DMS 273 (cell line): ENCODE results near the gene RGS11.

ENCODE experiments used
- DNase-seq: peaks from one replicate; lab custom pipeline; 2025; ENCODE audit not compliant: unreplicated experiment; lab: John Stamatoyannopoulos, UW

Gene RGS11

GRCh38 chr16:275786-276232, at the start of gene RGS11:
TSS of gene RGS11 (minus strand) at chr16:275944. CDS start at chr16:275911, 33 bp downstream.
- DNase-seq: no peak

- DNase-seq: no peak
Measured at GRCh38 chr16:324451-325334, 48.9 kb upstream of the RGS11 start.

GRCh38 chr16:324201-324450, 48.4 kb upstream of the RGS11 start:
- DNase-seq: no peak

- DNase-seq: no peak
Measured at GRCh38 chr16:322476-323143, 46.9 kb upstream of the RGS11 start.

- DNase-seq: no peak
Measured at GRCh38 chr16:321532-321931, 45.8 kb upstream of the RGS11 start.

- no peak for DNase-seq
Measured at GRCh38 chr16:320206-320605, 44.5 kb upstream of the RGS11 start.

- DNase-seq: no peak
Measured at GRCh38 chr16:318628-319027, 42.9 kb upstream of the RGS11 start.

- DNase-seq: no peak
Measured at GRCh38 chr16:317583-317982, 41.8 kb upstream of the RGS11 start.

- DNase-seq: no peak
Measured at GRCh38 chr16:316741-317464, 41.2 kb upstream of the RGS11 start.

- no peak for DNase-seq
Measured at GRCh38 chr16:314795-315299, 39.1 kb upstream of the RGS11 start.

GRCh38 chr16:314351-314750, 38.6 kb upstream of the RGS11 start:
- DNase-seq: no peak

GRCh38 chr16:311725-312124, 36.0 kb upstream of the RGS11 start:
- DNase-seq: no peak

- no peak for DNase-seq
Measured at GRCh38 chr16:309476-309875, 33.7 kb upstream of the RGS11 start.

- no peak for DNase-seq
Measured at GRCh38 chr16:307691-308312, 32.1 kb upstream of the RGS11 start.

- DNase-seq: no peak
Measured at GRCh38 chr16:306911-307370, 31.2 kb upstream of the RGS11 start.

- DNase-seq: no peak
Measured at GRCh38 chr16:305916-306626, 30.3 kb upstream of the RGS11 start.

GRCh38 chr16:303760-304505, 28.2 kb upstream of the RGS11 start:
- DNase-seq: no peak

- no peak for DNase-seq
Measured at GRCh38 chr16:301950-302349, 26.2 kb upstream of the RGS11 start.

- no peak for DNase-seq
Measured at GRCh38 chr16:301235-301634, 25.5 kb upstream of the RGS11 start.

- DNase-seq: no peak
Measured at GRCh38 chr16:297832-298231, 22.1 kb upstream of the RGS11 start.
